Cardiac fibroblast (primary cell): ENCODE data around the gene ANKRD33B.
"Not testable (repeated sequence)": the region's sequence is repeated elsewhere in the genome, so short reads cannot be mapped to it uniquely, and the experiment has no call there.

Experiments used
- DNase-seq, 2 donors: peaks; one replicate each; pipeline versions ENCODE4 v3.0.0 to v3.0.0-alpha.2; 2010; ENCODE audit warnings: low read depth in 2 of 2
- H3K4me3 ChIP-seq, 2 donors: replicated peaks in 1 of 2; 1 replicate in 1 of 2; 2 replicates in 1 of 2; pipeline ENCODE4 v1.5.1; 2011; ENCODE audit warnings: low read depth in 2 of 2, low read length in 2 of 2, mild to moderate bottlenecking in 2 of 2, moderate library complexity in 1 of 2
- CTCF ChIP-seq: IDR thresholded peaks from one replicate; pipeline ENCODE4 v1.5.1; 2011; ENCODE audit warnings: low read depth, mild to moderate bottlenecking, low read length, inconsistent platforms

The ANKRD33B gene

GRCh38 chr5:10601246-10602030 is 37.6 kb downstream of the ANKRD33B start:
- H3K4me3 ChIP-seq, result peak overlapping the region in 1 of 2 donors; percentile 28
- no peak for TF ChIP-seq CTCF
- DNase-seq, result peak; percentile 92 to 95

- no peak for TF ChIP-seq CTCF
- no peak overlapping the region for H3K4me3 ChIP-seq
- DNase-seq, result no peak
These were observed 38.3 kb downstream of the ANKRD33B start for GRCh38 chr5:10602031-10602806.

- H3K4me3 ChIP-seq, result no peak overlapping the region
- no peak for TF ChIP-seq CTCF
- no peak for DNase-seq
These were observed 41.1 kb downstream of the ANKRD33B start for GRCh38 chr5:10604975-10605374.

GRCh38 chr5:10606632-10607022 is 42.8 kb downstream of the ANKRD33B start:
- DNase-seq, H3K4me3 ChIP-seq: not testable (repeated sequence)

- DNase-seq, result peak; percentile 54 to 55
- no peak for TF ChIP-seq CTCF
- no peak overlapping the region for H3K4me3 ChIP-seq
These were observed 43.3 kb downstream of the ANKRD33B start for GRCh38 chr5:10607023-10607665.

GRCh38 chr5:10607666-10608073 is 43.8 kb downstream of the ANKRD33B start:
- TF ChIP-seq CTCF, result peak; percentile 47
- DNase-seq, result peak; percentile 82 to 90
- H3K4me3 ChIP-seq, result no peak overlapping the region

GRCh38 chr5:10608081-10608480 is 44.2 kb downstream of the ANKRD33B start:
- H3K4me3 ChIP-seq, DNase-seq: not testable (repeated sequence)
